HepG2 (cell line): ENCODE results near the gene CYP4F2. TPM values are rescaled to one million over a fixed set of nuclear protein-coding genes. Genes with fewer than 3 reads are reported as not detected.
"Not testable (repeated sequence)": the region's sequence is repeated elsewhere in the genome, so short reads cannot be mapped to it uniquely, and the experiment has no call there.

ENCODE experiments used
- ATAC-seq: fragments of 200-7000 bp; cut with Tn5 transposase; 3 replicates; pipeline ENCODE4 v1.9.1; 2020; ENCODE audit warnings: mild to moderate bottlenecking, moderate library complexity
- BruUV-seq: library from RNA; stranded (reverse); fragments of 400-500 nt; replicated peaks from 2 replicates; lab custom pipeline; 2021; lab: Mats Ljungman, UMichigan
- CTCF ChIA-PET: fragments of 300-600 bp; formaldehyde crosslinking; extraction: SDS; loops from one replicate; lab custom pipeline; 2021; ENCODE audit warnings: low total read pairs, inconsistent platforms, low intra/inter-chr PET ratio; lab: Yijun Ruan, JAX
- POLR2A ChIA-PET: fragments of 350-600 bp; sonication (Branson Sonifier 250); formaldehyde crosslinking; loops from one replicate; lab custom pipeline; 2020; ENCODE audit warnings: antibody characterized with exemption, inconsistent platforms; lab: Yijun Ruan, JAX
- DNase-seq: peaks from one replicate; pipeline ENCODE4 v3.0.0-alpha.2; 2015; ENCODE audit warnings: low spot score
- FAIRE-seq: peaks from 3 replicates; lab custom pipeline; 2011; peaks lifted over from hg19 to GRCh38; lab: Jason Lieb, UNC
- H2AFZ ChIP-seq: one replicate; pipeline ENCODE4 v1.6.1; 2011; ENCODE audit warnings: low read length, inconsistent platforms
- H3K27ac ChIP-seq: fragments of 300-600 bp; 3 replicates; pipeline ENCODE4 v1.8.0; 2011; ENCODE audit warnings: mixed run types, mild to moderate bottlenecking, mixed read lengths, low read length, inconsistent platforms; ENCODE audit not compliant: insufficient read depth; ENCODE audit errors: extremely low read length
- H3K27me3 ChIP-seq, 2 experiments: fragments of 200-600 bp in 1 of 2; 2 replicates in 1 of 2; 3 replicates in 1 of 2; pipeline versions ENCODE4 v1.6.0 to v1.8.0; 2011; ENCODE audit warnings: low read length in 2 of 2, mild to moderate bottlenecking in 2 of 2, moderate library complexity in 2 of 2, inconsistent platforms in 1 of 2; ENCODE audit not compliant: insufficient read depth in 2 of 2, control insufficient read depth in 1 of 2
- H3K36me3 ChIP-seq, 2 experiments: fragments of 200-600 bp in 1 of 2; replicated peaks in 1 of 2; 2 replicates in 1 of 2; 3 replicates in 1 of 2; pipeline versions ENCODE4 v1.5.1 to v1.8.0; 2011; ENCODE audit warnings: low read length in 2 of 2, inconsistent platforms in 1 of 2; ENCODE audit not compliant: insufficient read depth in 2 of 2, control insufficient read depth in 1 of 2
- H3K4me1 ChIP-seq: 2 replicates; pipeline ENCODE4 v1.5.1; 2012; ENCODE audit warnings: low read length, inconsistent platforms; ENCODE audit not compliant: insufficient read depth
- H3K4me2 ChIP-seq: 2 replicates; pipeline ENCODE4 v1.6.0; 2011; ENCODE audit warnings: low read depth, low read length, inconsistent platforms
- H3K4me3 ChIP-seq, 3 experiments: fragments of 200-600 bp in 1 of 3; sonication (generic), shearing (Covaris generic) in 1 of 3; replicated peaks in 1 of 3; 2 replicates each; pipeline ENCODE4 v1.5.1; 2011 to 2016; ENCODE audit warnings: low read length in 3 of 3, inconsistent platforms in 2 of 3, low read depth in 2 of 3, mild to moderate bottlenecking in 2 of 3, control low read depth in 1 of 3, mixed read lengths in 1 of 3; ENCODE audit not compliant: insufficient read depth in 1 of 3
- H3K79me2 ChIP-seq: one replicate; pipeline ENCODE4 v1.6.1; 2011; ENCODE audit warnings: low read length, inconsistent platforms; ENCODE audit not compliant: insufficient read depth
- H3K9ac ChIP-seq: 2 replicates; pipeline ENCODE4 v1.6.0; 2011; ENCODE audit warnings: mild to moderate bottlenecking, low read depth, low read length, inconsistent platforms; ENCODE audit not compliant: insufficient read depth
- H3K9me3 ChIP-seq: 2 replicates; pipeline ENCODE4 v1.5.1; 2012; ENCODE audit warnings: mild to moderate bottlenecking, low read length
- H4K20me1 ChIP-seq: 2 replicates; pipeline ENCODE4 v1.6.0; 2011; ENCODE audit warnings: inconsistent platforms, mild to moderate bottlenecking, low read length, moderate library complexity; ENCODE audit not compliant: insufficient read depth
- CREB1 ChIP-seq, 2 experiments: fragments of 450-650 bp in 1 of 2; IDR thresholded peaks; 2 replicates each; pipeline ENCODE4 v1.6.1; 2016 to 2017; ENCODE audit warnings: control low read depth in 1 of 2, mild to moderate bottlenecking in 1 of 2, missing compliant biosample characterization in 1 of 2, missing genetic modification characterization in 1 of 2
- HCFC1 ChIP-seq: fragments of 150-350 bp; IDR thresholded peaks from 2 replicates; pipeline ENCODE4 v1.6.1; 2014; ENCODE audit warnings: low read depth, low read length
- MEF2D ChIP-seq: sonication (generic); formaldehyde crosslinking; IDR thresholded peaks from 2 replicates; pipeline ENCODE4 v1.5.1; 2020; ENCODE audit warnings: mild to moderate bottlenecking, missing genetic modification reagents
- RBFOX2 ChIP-seq: fragments of 200-400 bp; formaldehyde crosslinking; IDR thresholded peaks from 2 replicates; pipeline ENCODE4 v1.6.1; 2017; ENCODE audit warnings: low read depth, mild to moderate bottlenecking, low read length
- SSRP1 ChIP-seq: IDR thresholded peaks from 2 replicates; pipeline ENCODE4 v1.6.1; 2016; ENCODE audit warnings: control low read depth
- TMF1 ChIP-seq: sonication (generic); formaldehyde crosslinking; IDR thresholded peaks from 2 replicates; pipeline ENCODE4 v1.8.1; 2022; ENCODE audit warnings: low read depth, missing genetic modification reagents
- ZNF383 ChIP-seq: sonication (generic); formaldehyde crosslinking; IDR thresholded peaks from 2 replicates; pipeline ENCODE4 v1.4.0; 2020; ENCODE audit warnings: missing genetic modification reagents, mild to moderate bottlenecking, borderline replicate concordance
- ZNF841 ChIP-seq: sonication (generic); formaldehyde crosslinking; IDR thresholded peaks from 2 replicates; pipeline ENCODE4 v1.8.1; 2023; ENCODE audit warnings: missing genetic modification reagents, borderline replicate concordance
- WGBS: methylation state at CpG from one replicate; pipeline ENCODE4 v1.1.6; 2017; ENCODE audit warnings: low lambda C conversion rate; 5-methylcytosine and 5-hydroxymethylcytosine counted together
- in situ Hi-C: cut with HindIII; loops from 2 replicates; pipeline ENCODE4 v1.10.0; 2017; ENCODE audit warnings: low pct_unique_long_range_greater_than_20kb; ENCODE audit not compliant: extremely low pct_ligation_motif_present
- intact Hi-C: fragments of 100-400 bp; cut with micrococcal nuclease; formaldehyde crosslinking; loops from one replicate; pipeline ENCODE4 v1.10.0; 2022; ENCODE audit not compliant: unreplicated experiment
- polyA plus RNA-seq, 8 experiments: library from polyadenylated mRNA; depleted of rRNA in 3 of 8; stranded (reverse) in 7 of 8; unstranded in 1 of 8; fragments of >200 nt; fragmentation: Illumina TruSeq in 4 of 8; extraction: Trizol in 4 of 8; gene quantifications; 2 replicates each; pipeline versions ENCODE4 v1.2.1 to v1.2.3, GENCODE V29; 2011 to 2016; ENCODE audit warnings: low read depth in 4 of 8, missing spikeins in 1 of 8, mixed read lengths in 1 of 8; ENCODE audit not compliant: insufficient read depth in 1 of 8
- total RNA-seq, 5 experiments: library from RNA; depleted of rRNA; stranded (reverse); fragments of >200 nt; fragmentation: Illumina TruSeq; extraction: Trizol; gene quantifications; 2 replicates each; pipeline ENCODE4 v1.2.3, GENCODE V29; 2016; ENCODE audit warnings: low read depth in 1 of 5
- TF ChIP-seq, protein P1 (sequence below): sonication (generic); formaldehyde crosslinking; IDR thresholded peaks from 2 replicates; pipeline ENCODE4 v1.5.0; 2020; ENCODE audit warnings: missing genetic modification reagents

CYP4F2 gene
- total and polyA plus RNA-seq, 2 of the 13 experiments (the other 11 are each of a cell fraction or from before 2014, with no cell fraction given), result 3.7 to 3.9 TPM

DNA sequence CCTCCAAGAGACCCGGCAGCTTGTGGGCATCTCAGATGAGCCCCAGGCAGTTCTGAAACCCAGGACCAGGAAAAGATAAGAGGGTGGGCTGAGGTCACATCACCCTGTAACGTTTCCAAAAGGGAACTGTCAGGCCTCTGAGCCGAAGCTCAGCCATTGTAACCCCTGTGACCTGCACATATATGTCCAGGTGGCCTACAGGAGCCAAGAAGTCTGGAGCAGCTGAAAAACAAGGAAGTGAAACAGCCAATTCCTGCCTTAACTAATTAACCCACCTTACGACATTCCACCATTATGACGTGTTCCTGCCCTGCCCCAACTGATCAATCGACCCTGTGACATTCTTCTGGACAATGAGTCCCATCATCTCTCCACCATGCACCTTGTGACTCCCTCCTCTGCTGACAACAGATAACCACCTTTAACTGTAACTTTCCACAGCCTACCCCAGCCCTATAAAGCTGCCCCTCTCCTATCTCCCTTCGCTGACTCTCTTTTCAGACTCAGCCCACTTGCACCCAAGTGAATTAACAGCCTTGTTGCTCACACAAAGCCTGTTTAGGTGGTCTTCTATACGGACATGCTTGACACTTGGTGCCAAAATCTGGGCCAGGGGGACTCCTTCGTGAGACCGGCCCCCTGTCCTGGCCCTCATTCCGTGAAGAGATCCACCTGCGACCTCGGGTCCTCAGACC, 69.1 kb downstream of the CYP4F2 start:
- TF ChIP-seq CREB1 (IDR thresholded peaks at IDR 0.05) (peak; percentile 77), CREB1 (CRISPR knock-in tag; IDR thresholded peaks at IDR 0.05) (peak; percentile 61)
- H3K27ac ChIP-seq, H3K27me3 ChIP-seq, H3K9me3 ChIP-seq, in situ Hi-C loops, CTCF ChIA-PET, H3K4me3 ChIP-seq, H3K79me2 ChIP-seq, intact Hi-C loops, H3K36me3 ChIP-seq, BruUV-seq, ATAC-seq, H3K9ac ChIP-seq, FAIRE-seq, H2AFZ ChIP-seq, H4K20me1 ChIP-seq: not testable (repeated sequence)
- POLR2A ChIA-PET, result interaction anchor here (1.5 kb wide), 1 partner anchor 8 kb away, joined by 7 read pairs; no protein-coding TSS in a partner anchor
- H3K4me1 ChIP-seq, result peaks cover 11% of the 10 kb centered on the region; the same call in 1 of the 2 replicates
- 26% methylated on average over 13 of the region's 13 CpGs for WGBS
- DNase-seq, result peak; percentile 35
- H3K4me2 ChIP-seq, result peak overlapping the region; percentile 42; the same call in 1 of the 2 replicates

DNA sequence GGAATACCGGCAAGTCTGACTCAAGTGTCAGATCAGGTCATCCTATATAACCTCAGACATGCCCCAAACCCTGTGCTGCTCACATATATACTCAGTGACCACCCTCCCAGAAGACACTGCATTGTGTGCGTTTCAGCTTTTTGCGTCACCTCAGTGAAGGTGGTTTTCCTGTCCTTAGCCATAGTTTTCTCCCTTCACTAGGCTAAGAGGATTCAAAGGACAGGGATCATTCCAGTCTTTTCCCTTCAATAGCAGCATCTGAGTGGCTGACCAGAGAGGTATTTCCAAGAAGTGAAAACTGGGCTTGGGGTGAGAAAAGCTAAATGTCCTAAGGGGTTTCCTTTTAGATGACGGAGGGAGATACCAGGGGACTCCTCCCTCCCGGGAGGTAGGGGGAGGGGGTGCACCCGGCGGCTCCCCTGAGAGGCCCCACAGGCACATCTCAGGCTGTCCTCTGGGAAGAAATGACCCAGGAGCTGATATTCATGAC, 69.7 kb downstream of the CYP4F2 start:
- no peak overlapping the region for H3K27ac ChIP-seq
- no peaks in the 10 kb centered on the region for H3K79me2 ChIP-seq
- peaks cover 11% of the 10 kb centered on the region; the same call in 1 of the 2 replicates for H3K4me1 ChIP-seq
- no peaks in the 10 kb centered on the region for H3K36me3 ChIP-seq
- FAIRE-seq (no peak), ATAC-seq (no peak)
- peaks cover 0 to 2% of the 10 kb centered on the region in 2 experiments; a peak in 1 of 5 replicates for H3K27me3 ChIP-seq
- H3K4me3 ChIP-seq, result no peak overlapping the region
- in situ Hi-C loops, result no loop called here
- TF ChIP-seq ZNF841 (no peak), ZNF383 (CRISPR knock-in tag) (no peak), HCFC1 (no peak), SSRP1 (CRISPR knock-in tag) (no peak), TMF1 (no peak), MEF2D (CRISPR knock-in tag) (no peak), RBFOX2 (no peak)
- TF ChIP-seq, protein P1, sequence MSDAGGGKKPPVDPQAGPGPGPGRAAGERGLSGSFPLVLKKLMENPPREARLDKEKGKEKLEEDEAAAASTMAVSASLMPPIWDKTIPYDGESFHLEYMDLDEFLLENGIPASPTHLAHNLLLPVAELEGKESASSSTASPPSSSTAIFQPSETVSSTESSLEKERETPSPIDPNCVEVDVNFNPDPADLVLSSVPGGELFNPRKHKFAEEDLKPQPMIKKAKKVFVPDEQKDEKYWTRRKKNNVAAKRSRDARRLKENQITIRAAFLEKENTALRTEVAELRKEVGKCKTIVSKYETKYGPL (CRISPR knock-in tag), result no peak
- TF ChIP-seq, all 625 proteins: peak for 0
- no TSS peak for BruUV-seq
- no peak for DNase-seq
- H4K20me1 ChIP-seq, result no peaks in the 10 kb centered on the region
- H3K9ac ChIP-seq, result no peak overlapping the region
- 45% methylated on average over 5 of the region's 7 CpGs for WGBS
- no peaks in the 10 kb centered on the region for H3K9me3 ChIP-seq
- H2AFZ ChIP-seq, result no peak overlapping the region
- CTCF ChIA-PET, result no interaction called here
- POLR2A ChIA-PET, result interaction anchor here (1.5 kb wide), 1 partner anchor 9 kb away, joined by 7 read pairs; no protein-coding TSS in a partner anchor
- intact Hi-C loops, result no loop called here
- peak overlapping the region; percentile 42; the same call in 1 of the 2 replicates for H3K4me2 ChIP-seq
